Fibroblast of lung (primary cell): ENCODE results near the gene LGR4. TPM values are rescaled to one million over a fixed set of nuclear protein-coding genes. Genes with fewer than 3 reads are reported as not detected.

Experiments used
- DNase-seq, 2 donors: peaks; one replicate each; pipeline versions ENCODE4 v3.0.0 to v3.0.0-alpha.2; 2010; ENCODE audit warnings: low read depth in 2 of 2
- H2AFZ ChIP-seq: 2 replicates; pipeline ENCODE4 v1.5.1; 2012; ENCODE audit warnings: low read length, control low read depth, inconsistent platforms
- H3K27ac ChIP-seq: 2 replicates; pipeline ENCODE4 v1.5.1; 2011; ENCODE audit warnings: low read length, control low read depth; ENCODE audit not compliant: insufficient read depth
- H3K27me3 ChIP-seq: 2 replicates; pipeline ENCODE4 v1.5.1; 2011; ENCODE audit warnings: mild to moderate bottlenecking, low read length; ENCODE audit not compliant: control insufficient read depth, insufficient read depth
- H3K36me3 ChIP-seq: 2 replicates; pipeline ENCODE4 v1.5.1; 2011; ENCODE audit warnings: low read length; ENCODE audit not compliant: control insufficient read depth, insufficient read depth
- H3K4me1 ChIP-seq: 2 replicates; pipeline ENCODE4 v1.5.1; 2011; ENCODE audit warnings: low read length; ENCODE audit not compliant: control insufficient read depth, insufficient read depth; ENCODE audit errors: extremely low read depth
- H3K4me2 ChIP-seq: 2 replicates; pipeline ENCODE4 v1.5.1; 2011; ENCODE audit warnings: low read length, control low read depth; ENCODE audit not compliant: insufficient read depth; ENCODE audit errors: extremely low read depth
- H3K4me3 ChIP-seq, 4 experiments: fragments of 200-600 bp in 1 of 4; sonication (generic) in 1 of 4; replicated peaks in 1 of 4; 2 replicates each; pipeline ENCODE4 v1.5.1; 2011 to 2016; ENCODE audit warnings: low read length in 4 of 4, low read depth in 3 of 4, mild to moderate bottlenecking in 3 of 4, control low read depth in 2 of 4, inconsistent platforms in 1 of 4, mixed read lengths in 1 of 4; ENCODE audit not compliant: insufficient read depth in 1 of 4; ENCODE audit errors: control extremely low read depth in 1 of 4
- H3K79me2 ChIP-seq: 2 replicates; pipeline ENCODE4 v1.5.1; 2012; ENCODE audit warnings: mild to moderate bottlenecking, low read length, inconsistent platforms; ENCODE audit not compliant: control insufficient read depth, insufficient read depth
- H3K9ac ChIP-seq: 2 replicates; pipeline ENCODE4 v1.5.1; 2011; ENCODE audit warnings: mild to moderate bottlenecking, low read length, control low read depth; ENCODE audit not compliant: insufficient read depth
- H3K9me3 ChIP-seq: 2 replicates; pipeline ENCODE4 v1.5.1; 2012; ENCODE audit warnings: low read depth, low read length; ENCODE audit not compliant: control insufficient read depth, insufficient read depth
- H4K20me1 ChIP-seq: 2 replicates; pipeline ENCODE4 v1.5.1; 2011; ENCODE audit warnings: low read length; ENCODE audit not compliant: control insufficient read depth, insufficient read depth; ENCODE audit errors: extremely low read depth
- EZH2 ChIP-seq: IDR thresholded peaks from 2 replicates; pipeline ENCODE4 v1.5.1; 2012; ENCODE audit warnings: low read length, control low read depth, mild to moderate bottlenecking; ENCODE audit errors: missing control alignments
- polyA plus RNA-seq, 2 donors: library from polyadenylated mRNA; depleted of rRNA in 1 of 2; stranded (reverse) in 1 of 2; unstranded in 1 of 2; fragments of >200 nt; gene quantifications; 2 replicates each; pipeline ENCODE4 v1.2.1, GENCODE V29; 2011 to 2012; ENCODE audit warnings: missing spikeins in 1 of 2
- total RNA-seq: library from RNA; depleted of rRNA; stranded (reverse); fragments of >200 nt; gene quantifications from 2 replicates; pipeline ENCODE4 v1.2.1, GENCODE V29; 2014
- TF ChIP-seq, protein P1 (sequence below), 2 donors: IDR thresholded peaks in 1 of 2; conservative IDR thresholded peaks in 1 of 2; 1 replicate in 1 of 2; 2 replicates in 1 of 2; pipeline ENCODE4 v1.5.1; 2011 to 2012; ENCODE audit warnings: low read length in 2 of 2, control low read depth in 1 of 2, inconsistent platforms in 1 of 2, low read depth in 1 of 2, mild to moderate bottlenecking in 1 of 2

Gene LGR4
- total and polyA plus RNA-seq, 2 donors (not counting 1 experiment from before 2014, with no cell fraction given): 6.4 to 8.8 TPM

- no peaks in the 10 kb centered on the region for H3K36me3 ChIP-seq
- H3K4me1 ChIP-seq: peaks cover 3% of the 10 kb centered on the region
- H2AFZ ChIP-seq: no peak overlapping the region
- H3K4me2 ChIP-seq: no peak overlapping the region
- H3K79me2 ChIP-seq: no peaks in the 10 kb centered on the region
- H3K27ac ChIP-seq: no peak overlapping the region
- TF ChIP-seq, protein P1, sequence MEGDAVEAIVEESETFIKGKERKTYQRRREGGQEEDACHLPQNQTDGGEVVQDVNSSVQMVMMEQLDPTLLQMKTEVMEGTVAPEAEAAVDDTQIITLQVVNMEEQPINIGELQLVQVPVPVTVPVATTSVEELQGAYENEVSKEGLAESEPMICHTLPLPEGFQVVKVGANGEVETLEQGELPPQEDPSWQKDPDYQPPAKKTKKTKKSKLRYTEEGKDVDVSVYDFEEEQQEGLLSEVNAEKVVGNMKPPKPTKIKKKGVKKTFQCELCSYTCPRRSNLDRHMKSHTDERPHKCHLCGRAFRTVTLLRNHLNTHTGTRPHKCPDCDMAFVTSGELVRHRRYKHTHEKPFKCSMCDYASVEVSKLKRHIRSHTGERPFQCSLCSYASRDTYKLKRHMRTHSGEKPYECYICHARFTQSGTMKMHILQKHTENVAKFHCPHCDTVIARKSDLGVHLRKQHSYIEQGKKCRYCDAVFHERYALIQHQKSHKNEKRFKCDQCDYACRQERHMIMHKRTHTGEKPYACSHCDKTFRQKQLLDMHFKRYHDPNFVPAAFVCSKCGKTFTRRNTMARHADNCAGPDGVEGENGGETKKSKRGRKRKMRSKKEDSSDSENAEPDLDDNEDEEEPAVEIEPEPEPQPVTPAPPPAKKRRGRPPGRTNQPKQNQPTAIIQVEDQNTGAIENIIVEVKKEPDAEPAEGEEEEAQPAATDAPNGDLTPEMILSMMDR (conservative IDR thresholded peaks at IDR 0.05 in 1 of 2, IDR thresholded peaks at IDR 0.05 in 1 of 2; ENCODE audit: low read depth in 1 of 2, low read length in 2 of 2): no peak
- no peak overlapping the region for H3K9ac ChIP-seq
- H3K9me3 ChIP-seq: no peaks in the 10 kb centered on the region
- H4K20me1 ChIP-seq: no peaks in the 10 kb centered on the region
- H3K4me3 ChIP-seq: no peak overlapping the region
- no peaks in the 10 kb centered on the region for H3K27me3 ChIP-seq
- peak in 1 of 2 donors; percentile 78 for DNase-seq
Measured at GRCh38 chr11:27427183-27427980, 45.2 kb downstream of the LGR4 start.

GRCh38 chr11:27425814-27426213, 46.8 kb downstream of the LGR4 start:
- no peaks in the 10 kb centered on the region for H4K20me1 ChIP-seq
- no peaks in the 10 kb centered on the region for H3K36me3 ChIP-seq
- TF ChIP-seq EZH2: no peak
- TF ChIP-seq, protein P1 (conservative IDR thresholded peaks at IDR 0.05 in 1 of 2, IDR thresholded peaks at IDR 0.05 in 1 of 2; ENCODE audit: low read depth in 1 of 2, low read length in 2 of 2): no peak
- H3K9me3 ChIP-seq: no peaks in the 10 kb centered on the region
- no peaks in the 10 kb centered on the region for H3K27me3 ChIP-seq
- H3K9ac ChIP-seq: no peak overlapping the region
- no peak overlapping the region for H2AFZ ChIP-seq
- H3K4me2 ChIP-seq: no peak overlapping the region
- H3K4me3 ChIP-seq: no peak overlapping the region
- H3K79me2 ChIP-seq: no peaks in the 10 kb centered on the region
- H3K27ac ChIP-seq: no peak overlapping the region
- peaks cover 5% of the 10 kb centered on the region for H3K4me1 ChIP-seq
- no peak for DNase-seq

- Histone ChIP-seq H3K27ac (no peak overlapping the region), H4K20me1 (no peaks in the 10 kb centered on the region), H3K36me3 (no peaks in the 10 kb centered on the region), H3K9ac (no peak overlapping the region), H3K4me2 (no peak overlapping the region), H3K9me3 (no peaks in the 10 kb centered on the region), H3K79me2 (no peaks in the 10 kb centered on the region), H3K4me3 (no peak overlapping the region), H3K4me1 (peaks cover 5% of the 10 kb centered on the region), H2AFZ (no peak overlapping the region), H3K27me3 (no peaks in the 10 kb centered on the region)
- peak; percentile 63 to 96 for DNase-seq
- no peak for TF ChIP-seq EZH2
- TF ChIP-seq, protein P1 (conservative IDR thresholded peaks at IDR 0.05 in 1 of 2, IDR thresholded peaks at IDR 0.05 in 1 of 2; ENCODE audit: low read depth in 1 of 2, low read length in 2 of 2): no peak
Measured at GRCh38 chr11:27423125-27423524, 49.5 kb downstream of the LGR4 start.
